HepG2 (cell line): ENCODE results near the gene DHRS4L2. TPM values are rescaled to one million over a fixed set of nuclear protein-coding genes. Genes with fewer than 3 reads are reported as not detected.
A peak's percentile ranks its signal among the peaks of the same experiment; 100 is the strongest.

Source experiments
- DZIP1 ChIP-seq: sonication (generic); formaldehyde crosslinking; IDR thresholded peaks from 2 replicates; pipeline ENCODE4 v1.5.0; 2020; ENCODE audit warnings: mild to moderate bottlenecking, missing genetic modification reagents
- KLF6 ChIP-seq: IDR thresholded peaks from 2 replicates; pipeline ENCODE4 v1.8.0; 2016; ENCODE audit warnings: missing biosample characterization, missing genetic modification reagents
- ZFP41 ChIP-seq: sonication (generic); formaldehyde crosslinking; IDR thresholded peaks from 2 replicates; pipeline ENCODE4 v1.4.0; 2020; ENCODE audit warnings: mild to moderate bottlenecking, missing genetic modification reagents, borderline replicate concordance
- ZNF142 ChIP-seq: sonication (generic); formaldehyde crosslinking; IDR thresholded peaks from 2 replicates; pipeline ENCODE4 v1.4.0; 2020; ENCODE audit warnings: missing genetic modification reagents
- ZNF407 ChIP-seq: sonication (generic); formaldehyde crosslinking; IDR thresholded peaks from one replicate; pipeline ENCODE4 v1.5.1; 2020; ENCODE audit warnings: mild to moderate bottlenecking, missing genetic modification reagents; ENCODE audit errors: not compliant biosample characterization
- ZNF547 ChIP-seq: sonication (generic); formaldehyde crosslinking; IDR thresholded peaks from 2 replicates; pipeline ENCODE4 v1.5.1; 2020; ENCODE audit warnings: mild to moderate bottlenecking, missing genetic modification reagents
- ZNF550 ChIP-seq: sonication (generic); formaldehyde crosslinking; IDR thresholded peaks from 2 replicates; pipeline ENCODE4 v1.4.0; 2020; ENCODE audit warnings: mild to moderate bottlenecking, missing genetic modification reagents, borderline replicate concordance
- polyA plus RNA-seq, 8 experiments: library from polyadenylated mRNA; depleted of rRNA in 3 of 8; stranded (reverse) in 7 of 8; unstranded in 1 of 8; fragments of >200 nt; fragmentation: Illumina TruSeq in 4 of 8; extraction: Trizol in 4 of 8; gene quantifications; 2 replicates each; pipeline versions ENCODE4 v1.2.1 to v1.2.3, GENCODE V29; 2011 to 2016; ENCODE audit warnings: low read depth in 4 of 8, missing spikeins in 1 of 8, mixed read lengths in 1 of 8; ENCODE audit not compliant: insufficient read depth in 1 of 8
- total RNA-seq, 5 experiments: library from RNA; depleted of rRNA; stranded (reverse); fragments of >200 nt; fragmentation: Illumina TruSeq; extraction: Trizol; gene quantifications; 2 replicates each; pipeline ENCODE4 v1.2.3, GENCODE V29; 2016; ENCODE audit warnings: low read depth in 1 of 5

The DHRS4L2 gene
- total and polyA plus RNA-seq, 2 of the 13 experiments (the other 11 are each of a cell fraction or from before 2014, with no cell fraction given): 24.7 to 38.2 TPM

- TF ChIP-seq ZNF142 (CRISPR knock-in tag) (peak; percentile 78; the same call in 1 of the 2 replicates), ZNF547 (CRISPR knock-in tag) (peak; percentile 72; the same call in 1 of the 2 replicates), ZNF407 (CRISPR knock-in tag) (peak; percentile 76), ZNF550 (CRISPR knock-in tag) (0 out of 2 replicates have a peak, but pooled peaks have one; percentile 62), DZIP1 (CRISPR knock-in tag) (0 out of 2 replicates have a peak, but pooled peaks have one; percentile 39), KLF6 (peak; percentile 83; the same call in 1 of the 2 replicates), ZFP41 (CRISPR knock-in tag) (peak; percentile 70; the same call in 1 of the 2 replicates)
Measured at GRCh38 chr14:23969481-23970282, 19.0 kb upstream of the DHRS4L2 start (continued).
